Vagina (tissue), 2 donors: ENCODE results near the gene PKN3. TPM values are rescaled to one million over a fixed set of nuclear protein-coding genes. Genes with fewer than 3 reads are reported as not detected.

ENCODE experiments used
- DNase-seq, 2 donors: peaks; one replicate each; pipeline ENCODE4 v3.0.0-alpha.2; 2017; ENCODE audit errors: extremely low spot score in 2 of 2
- H3K27ac ChIP-seq: fragments of 200-600 bp; sonication (generic); one replicate; pipeline ENCODE4 v1.5.1; 2019
- H3K27me3 ChIP-seq: fragments of 200-600 bp; sonication (generic); one replicate; pipeline ENCODE4 v1.5.1; 2019
- H3K36me3 ChIP-seq, 2 donors: fragments of 200-600 bp; sonication (generic); one replicate each; pipeline ENCODE4 v1.5.1; 2017 to 2019
- H3K4me1 ChIP-seq: fragments of 200-600 bp; sonication (generic); one replicate; pipeline ENCODE4 v1.5.1; 2019
- H3K4me3 ChIP-seq, 2 donors: fragments of 200-600 bp; sonication (generic); 1 replicate in 1 of 2; 2 replicates in 1 of 2; pipeline ENCODE4 v1.5.1; 2016 to 2019
- H3K9me3 ChIP-seq: fragments of 200-600 bp; sonication (generic); one replicate; pipeline ENCODE4 v1.5.1; 2019
- CTCF ChIP-seq, 3 experiments: fragments of 450-650 bp in 2 of 3; fragments of 200-600 bp in 1 of 3; sonication (generic) in 1 of 3; IDR thresholded peaks; one replicate each; pipeline ENCODE4 v1.5.1; 2017 to 2019; ENCODE audit warnings: antibody characterized with exemption in 3 of 3, mild to moderate bottlenecking in 2 of 3, moderate library complexity in 2 of 3
- POLR2A ChIP-seq, 2 donors: fragments of 450-650 bp; IDR thresholded peaks; one replicate each; pipeline ENCODE4 v1.6.1; 2017; ENCODE audit warnings: antibody characterized with exemption in 2 of 2, mild to moderate bottlenecking in 2 of 2, moderate library complexity in 2 of 2
- POLR2AphosphoS5 ChIP-seq, 2 donors: sonication (generic); formaldehyde crosslinking; IDR thresholded peaks; one replicate each; pipeline ENCODE4 v1.9.0; 2017; ENCODE audit warnings: antibody characterized with exemption in 2 of 2, mild to moderate bottlenecking in 2 of 2, low read depth in 1 of 2; ENCODE audit not compliant: insufficient read depth in 1 of 2
- intact Hi-C: fragments of 100-400 bp; cut with DNase I; formaldehyde crosslinking; loops from one replicate; pipeline ENCODE4 v1.15.1; 2023
- total RNA-seq: library from RNA; depleted of rRNA; stranded (reverse); fragments of >200 nt; gene quantifications from one replicate; pipeline ENCODE4 v1.2.3, GENCODE V29; 2016

The PKN3 gene
- total RNA-seq, 1 donor from 2014 or later, result 8.3 TPM

- Histone ChIP-seq H3K27me3 (no peaks in the 10 kb centered on the region), H3K4me1 (peaks cover 20% of the 10 kb centered on the region), H3K9me3 (no peaks in the 10 kb centered on the region), H3K36me3 (peaks cover 0 to 14% of the 10 kb centered on the region in 2 donors), H3K27ac (no peak overlapping the region), H3K4me3 (no peak overlapping the region)
- no peak for DNase-seq
- no peak for TF ChIP-seq CTCF (IDR thresholded peaks at IDR 0.05)
- no peak for TF ChIP-seq POLR2AphosphoS5 (IDR thresholded peaks at IDR 0.05; ENCODE audit: insufficient read depth in 1 of 2, low read depth in 1 of 2)
- intact Hi-C loops, result no loop called here
These were observed 25.4 kb downstream of the PKN3 start for GRCh38 chr9:128727640-128728248.

GRCh38 chr9:128728298-128728697 lies 26.0 kb downstream of the PKN3 start:
- peaks cover 0 to 19% of the 10 kb centered on the region in 2 donors for H3K36me3 ChIP-seq
- no peaks in the 10 kb centered on the region for H3K9me3 ChIP-seq
- no peak overlapping the region for H3K4me3 ChIP-seq
- H3K4me1 ChIP-seq, result peaks cover 14% of the 10 kb centered on the region
- H3K27me3 ChIP-seq, result no peaks in the 10 kb centered on the region
- H3K27ac ChIP-seq, result no peak overlapping the region
- DNase-seq, result no peak
- intact Hi-C loops, result no loop called here
- TF ChIP-seq POLR2AphosphoS5 (IDR thresholded peaks at IDR 0.05; ENCODE audit: insufficient read depth in 1 of 2, low read depth in 1 of 2) (no peak), CTCF (IDR thresholded peaks at IDR 0.05) (no peak), POLR2A (IDR thresholded peaks at IDR 0.05) (no peak)

GRCh38 chr9:128729302-128729701 lies 27.0 kb downstream of the PKN3 start:
- no peaks in the 10 kb centered on the region for H3K9me3 ChIP-seq
- no peaks in the 10 kb centered on the region for H3K27me3 ChIP-seq
- peaks cover 9% of the 10 kb centered on the region for H3K4me1 ChIP-seq
- H3K4me3 ChIP-seq, result no peak overlapping the region
- H3K27ac ChIP-seq, result no peak overlapping the region
- no peak for DNase-seq
- no peak for TF ChIP-seq CTCF (IDR thresholded peaks at IDR 0.05)
- no peak for TF ChIP-seq POLR2AphosphoS5 (IDR thresholded peaks at IDR 0.05; ENCODE audit: insufficient read depth in 1 of 2, low read depth in 1 of 2)
- peaks cover 0 to 21% of the 10 kb centered on the region in 2 donors for H3K36me3 ChIP-seq
- intact Hi-C loops, result no loop called here

GRCh38 chr9:128729766-128730517 lies 27.6 kb downstream of the PKN3 start:
- peaks cover 0 to 28% of the 10 kb centered on the region in 2 donors for H3K36me3 ChIP-seq
- no peak overlapping the region for H3K27ac ChIP-seq
- no peak overlapping the region for H3K4me3 ChIP-seq
- no peak for DNase-seq
- no peaks in the 10 kb centered on the region for H3K9me3 ChIP-seq
- no peaks in the 10 kb centered on the region for H3K27me3 ChIP-seq
- intact Hi-C loops, result no loop called here
- TF ChIP-seq POLR2A (IDR thresholded peaks at IDR 0.05) (no peak), POLR2AphosphoS5 (IDR thresholded peaks at IDR 0.05; ENCODE audit: insufficient read depth in 1 of 2, low read depth in 1 of 2) (no peak), CTCF (IDR thresholded peaks at IDR 0.05) (no peak)
- peaks cover 3% of the 10 kb centered on the region for H3K4me1 ChIP-seq

GRCh38 chr9:128731093-128731492 lies 28.8 kb downstream of the PKN3 start:
- no peaks in the 10 kb centered on the region for H3K4me1 ChIP-seq
- H3K27ac ChIP-seq, result no peak overlapping the region
- no peaks in the 10 kb centered on the region for H3K9me3 ChIP-seq
- no peak overlapping the region for H3K4me3 ChIP-seq
- intact Hi-C loops, result no loop called here
- H3K27me3 ChIP-seq, result no peaks in the 10 kb centered on the region
- DNase-seq, result no peak
- no peak for TF ChIP-seq POLR2A (IDR thresholded peaks at IDR 0.05)
- no peak for TF ChIP-seq CTCF (IDR thresholded peaks at IDR 0.05)
- no peak for TF ChIP-seq POLR2AphosphoS5 (IDR thresholded peaks at IDR 0.05; ENCODE audit: insufficient read depth in 1 of 2, low read depth in 1 of 2)
- H3K36me3 ChIP-seq, result peaks cover 0 to 33% of the 10 kb centered on the region in 2 donors
